Esophagus muscularis mucosa (tissue), 4 donors: ENCODE results near the gene UBL4B.

Experiments
- EP300 ChIP-seq: sonication (generic); formaldehyde crosslinking; IDR thresholded peaks from one replicate; pipeline ENCODE4 v1.6.1; 2017; ENCODE audit warnings: antibody characterized with exemption
- POLR2A ChIP-seq: fragments of 450-650 bp; IDR thresholded peaks from one replicate; pipeline ENCODE4 v1.6.1; 2017; ENCODE audit warnings: antibody characterized with exemption, moderate library complexity, mild to moderate bottlenecking, low read depth
- POLR2AphosphoS5 ChIP-seq, 2 donors: sonication (generic); formaldehyde crosslinking; IDR thresholded peaks; one replicate each; pipeline ENCODE4 v1.6.1; 2017; ENCODE audit warnings: antibody characterized with exemption in 2 of 2
- TF ChIP-seq, protein P1 (sequence below), 3 experiments: fragments of 200-600 bp in 2 of 3; fragments of 450-650 bp in 1 of 3; sonication (generic) in 2 of 3; IDR thresholded peaks; one replicate each; pipeline ENCODE4 v1.5.1; 2017 to 2019; ENCODE audit warnings: antibody characterized with exemption in 3 of 3, mild to moderate bottlenecking in 2 of 3, moderate library complexity in 1 of 3

- TF ChIP-seq, protein P1, sequence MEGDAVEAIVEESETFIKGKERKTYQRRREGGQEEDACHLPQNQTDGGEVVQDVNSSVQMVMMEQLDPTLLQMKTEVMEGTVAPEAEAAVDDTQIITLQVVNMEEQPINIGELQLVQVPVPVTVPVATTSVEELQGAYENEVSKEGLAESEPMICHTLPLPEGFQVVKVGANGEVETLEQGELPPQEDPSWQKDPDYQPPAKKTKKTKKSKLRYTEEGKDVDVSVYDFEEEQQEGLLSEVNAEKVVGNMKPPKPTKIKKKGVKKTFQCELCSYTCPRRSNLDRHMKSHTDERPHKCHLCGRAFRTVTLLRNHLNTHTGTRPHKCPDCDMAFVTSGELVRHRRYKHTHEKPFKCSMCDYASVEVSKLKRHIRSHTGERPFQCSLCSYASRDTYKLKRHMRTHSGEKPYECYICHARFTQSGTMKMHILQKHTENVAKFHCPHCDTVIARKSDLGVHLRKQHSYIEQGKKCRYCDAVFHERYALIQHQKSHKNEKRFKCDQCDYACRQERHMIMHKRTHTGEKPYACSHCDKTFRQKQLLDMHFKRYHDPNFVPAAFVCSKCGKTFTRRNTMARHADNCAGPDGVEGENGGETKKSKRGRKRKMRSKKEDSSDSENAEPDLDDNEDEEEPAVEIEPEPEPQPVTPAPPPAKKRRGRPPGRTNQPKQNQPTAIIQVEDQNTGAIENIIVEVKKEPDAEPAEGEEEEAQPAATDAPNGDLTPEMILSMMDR (IDR thresholded peaks at IDR 0.05), result no peak
- TF ChIP-seq POLR2A (no peak), EP300 (no peak), POLR2AphosphoS5 (IDR thresholded peaks at IDR 0.05) (no peak)
Observed at GRCh38 chr1:110074166-110074565, 38.1 kb upstream of the UBL4B start.
